HL-60 (cell line): ENCODE data around the gene KIAA1217.

Experiments
- DNase-seq, 2 experiments: peaks; one replicate each; pipeline ENCODE4 v3.0.0-alpha.2; 2010 to 2020; ENCODE audit warnings: low read depth in 1 of 2, low spot score in 1 of 2
- H3K27ac ChIP-seq: fragments of 250-450 bp; sonication (Bioruptor Pico); replicated peaks from 2 replicates; pipeline ENCODE4 v1.5.1; 2020; ENCODE audit warnings: mild to moderate bottlenecking, moderate library complexity
- H3K27me3 ChIP-seq: fragments of 250-450 bp; sonication (Bioruptor Pico); 2 replicates; pipeline ENCODE4 v1.5.1; 2021; ENCODE audit warnings: mild to moderate bottlenecking, moderate library complexity; ENCODE audit not compliant: insufficient read depth, poor library complexity, severe bottlenecking
- H3K4me3 ChIP-seq: replicated peaks from 2 replicates; pipeline ENCODE4 v1.5.1; 2011; ENCODE audit warnings: mild to moderate bottlenecking, control low read depth, low read length; ENCODE audit not compliant: insufficient read depth
- GABPA ChIP-seq: IDR thresholded peaks from 2 replicates; pipeline ENCODE4 v1.6.1; 2012; ENCODE audit warnings: low read depth
- POLR2AphosphoS5 ChIP-seq: IDR thresholded peaks from 2 replicates; pipeline ENCODE4 v1.6.1; 2012; ENCODE audit warnings: low read depth
- SPI1 ChIP-seq: IDR thresholded peaks from 2 replicates; pipeline ENCODE4 v1.6.1; 2012; ENCODE audit warnings: low read depth, mild to moderate bottlenecking, borderline replicate concordance
- TF ChIP-seq, protein P1 (sequence below): IDR thresholded peaks from 2 replicates; pipeline ENCODE4 v1.6.1; 2012; ENCODE audit warnings: low read depth; ENCODE audit not compliant: insufficient replicate concordance
- TF ChIP-seq, protein P2 (sequence below): IDR thresholded peaks from one replicate; pipeline ENCODE4 v1.5.1; 2011; ENCODE audit warnings: low read length, control low read depth, inconsistent platforms; ENCODE audit not compliant: insufficient read depth

The KIAA1217 gene

GRCh38 chr10:24467605-24468004 is 258.7 kb downstream of the KIAA1217 start:
- H3K27ac ChIP-seq, result no peak overlapping the region
- H3K27me3 ChIP-seq, result no peaks in the 10 kb centered on the region
- DNase-seq, result no peak
- H3K4me3 ChIP-seq, result no peak overlapping the region
- TF ChIP-seq, protein P1, sequence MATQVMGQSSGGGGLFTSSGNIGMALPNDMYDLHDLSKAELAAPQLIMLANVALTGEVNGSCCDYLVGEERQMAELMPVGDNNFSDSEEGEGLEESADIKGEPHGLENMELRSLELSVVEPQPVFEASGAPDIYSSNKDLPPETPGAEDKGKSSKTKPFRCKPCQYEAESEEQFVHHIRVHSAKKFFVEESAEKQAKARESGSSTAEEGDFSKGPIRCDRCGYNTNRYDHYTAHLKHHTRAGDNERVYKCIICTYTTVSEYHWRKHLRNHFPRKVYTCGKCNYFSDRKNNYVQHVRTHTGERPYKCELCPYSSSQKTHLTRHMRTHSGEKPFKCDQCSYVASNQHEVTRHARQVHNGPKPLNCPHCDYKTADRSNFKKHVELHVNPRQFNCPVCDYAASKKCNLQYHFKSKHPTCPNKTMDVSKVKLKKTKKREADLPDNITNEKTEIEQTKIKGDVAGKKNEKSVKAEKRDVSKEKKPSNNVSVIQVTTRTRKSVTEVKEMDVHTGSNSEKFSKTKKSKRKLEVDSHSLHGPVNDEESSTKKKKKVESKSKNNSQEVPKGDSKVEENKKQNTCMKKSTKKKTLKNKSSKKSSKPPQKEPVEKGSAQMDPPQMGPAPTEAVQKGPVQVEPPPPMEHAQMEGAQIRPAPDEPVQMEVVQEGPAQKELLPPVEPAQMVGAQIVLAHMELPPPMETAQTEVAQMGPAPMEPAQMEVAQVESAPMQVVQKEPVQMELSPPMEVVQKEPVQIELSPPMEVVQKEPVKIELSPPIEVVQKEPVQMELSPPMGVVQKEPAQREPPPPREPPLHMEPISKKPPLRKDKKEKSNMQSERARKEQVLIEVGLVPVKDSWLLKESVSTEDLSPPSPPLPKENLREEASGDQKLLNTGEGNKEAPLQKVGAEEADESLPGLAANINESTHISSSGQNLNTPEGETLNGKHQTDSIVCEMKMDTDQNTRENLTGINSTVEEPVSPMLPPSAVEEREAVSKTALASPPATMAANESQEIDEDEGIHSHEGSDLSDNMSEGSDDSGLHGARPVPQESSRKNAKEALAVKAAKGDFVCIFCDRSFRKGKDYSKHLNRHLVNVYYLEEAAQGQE, result no peak
- TF ChIP-seq POLR2AphosphoS5 (no peak), SPI1 (no peak), GABPA (no peak)

DNA sequence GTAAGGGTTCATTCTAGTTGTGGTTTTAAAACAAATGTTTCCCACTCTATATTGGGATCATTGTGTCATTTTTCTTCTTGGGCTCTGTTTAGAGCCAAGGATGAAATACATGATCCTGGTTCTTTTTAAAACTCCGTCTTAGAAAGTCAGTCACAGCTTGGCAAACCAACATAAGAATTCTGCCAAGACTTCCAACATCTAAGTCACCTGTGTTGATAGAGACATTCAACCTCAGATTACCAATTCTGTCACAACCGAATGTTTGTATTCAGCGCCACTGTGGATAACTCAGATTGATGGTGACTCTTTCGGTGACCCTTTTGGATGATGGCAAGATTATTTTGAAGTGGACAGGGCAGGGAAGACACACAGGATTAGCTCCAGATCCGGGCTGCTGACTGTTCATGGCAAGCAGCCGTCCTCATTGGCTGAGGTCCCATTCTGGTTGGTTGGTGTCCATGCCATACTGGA is 259.4 kb downstream of the KIAA1217 start:
- no peaks in the 10 kb centered on the region for H3K27me3 ChIP-seq
- no peak for DNase-seq
- H3K4me3 ChIP-seq, result no peak overlapping the region
- TF ChIP-seq POLR2AphosphoS5 (no peak), SPI1 (no peak), GABPA (no peak)
- TF ChIP-seq, protein P2, sequence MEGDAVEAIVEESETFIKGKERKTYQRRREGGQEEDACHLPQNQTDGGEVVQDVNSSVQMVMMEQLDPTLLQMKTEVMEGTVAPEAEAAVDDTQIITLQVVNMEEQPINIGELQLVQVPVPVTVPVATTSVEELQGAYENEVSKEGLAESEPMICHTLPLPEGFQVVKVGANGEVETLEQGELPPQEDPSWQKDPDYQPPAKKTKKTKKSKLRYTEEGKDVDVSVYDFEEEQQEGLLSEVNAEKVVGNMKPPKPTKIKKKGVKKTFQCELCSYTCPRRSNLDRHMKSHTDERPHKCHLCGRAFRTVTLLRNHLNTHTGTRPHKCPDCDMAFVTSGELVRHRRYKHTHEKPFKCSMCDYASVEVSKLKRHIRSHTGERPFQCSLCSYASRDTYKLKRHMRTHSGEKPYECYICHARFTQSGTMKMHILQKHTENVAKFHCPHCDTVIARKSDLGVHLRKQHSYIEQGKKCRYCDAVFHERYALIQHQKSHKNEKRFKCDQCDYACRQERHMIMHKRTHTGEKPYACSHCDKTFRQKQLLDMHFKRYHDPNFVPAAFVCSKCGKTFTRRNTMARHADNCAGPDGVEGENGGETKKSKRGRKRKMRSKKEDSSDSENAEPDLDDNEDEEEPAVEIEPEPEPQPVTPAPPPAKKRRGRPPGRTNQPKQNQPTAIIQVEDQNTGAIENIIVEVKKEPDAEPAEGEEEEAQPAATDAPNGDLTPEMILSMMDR, result no peak
- TF ChIP-seq, protein P1, result no peak
- H3K27ac ChIP-seq, result no peak overlapping the region

DNA sequence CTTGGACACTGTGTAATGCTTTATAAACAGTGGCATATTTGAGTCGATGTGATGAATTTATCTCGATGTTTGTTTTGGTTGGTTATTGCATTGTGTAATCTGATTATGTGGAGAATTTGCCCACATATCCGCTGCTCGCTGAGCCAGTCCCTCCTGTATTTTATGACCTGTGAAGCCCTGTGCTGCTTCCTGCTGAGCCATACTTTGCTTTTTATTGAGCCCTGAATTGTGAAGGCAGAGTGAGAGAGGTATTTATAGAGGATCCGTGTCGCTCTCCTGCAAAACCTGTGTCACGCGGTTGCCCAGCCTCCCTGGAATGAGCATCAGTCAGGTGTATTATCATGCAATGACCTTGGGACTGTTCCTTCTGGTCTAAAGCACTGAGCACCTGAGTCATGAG is 261.1 kb downstream of the KIAA1217 start:
- Histone ChIP-seq H3K27ac (no peak overlapping the region), H3K4me3 (no peak overlapping the region), H3K27me3 (no peaks in the 10 kb centered on the region)
- no peak for TF ChIP-seq GABPA
- TF ChIP-seq, protein P2, result no peak
- no peak for TF ChIP-seq POLR2AphosphoS5
- TF ChIP-seq, protein P1, result no peak
- no peak for TF ChIP-seq SPI1
- no peak for DNase-seq

DNA sequence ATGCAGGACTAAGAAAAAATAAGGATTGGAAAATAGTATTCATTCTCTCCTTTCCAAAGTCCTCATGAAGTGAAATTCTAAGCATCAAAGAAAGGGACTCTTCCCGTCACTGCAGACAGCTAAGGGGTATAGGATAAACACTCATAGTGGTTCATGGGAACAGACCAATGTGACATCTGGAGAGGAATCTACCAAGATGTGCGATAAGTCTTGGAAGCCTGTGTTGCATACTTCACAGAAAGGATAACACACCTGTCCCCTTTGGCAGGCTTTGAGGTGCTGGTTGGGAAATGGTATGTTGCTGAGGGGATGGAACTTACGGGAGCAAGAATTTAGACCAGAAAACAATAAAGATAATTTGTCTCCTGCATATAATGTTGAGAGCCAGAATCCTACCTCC is 266.7 kb downstream of the KIAA1217 start:
- DNase-seq, result no peak
- no peak overlapping the region for H3K4me3 ChIP-seq
- no peaks in the 10 kb centered on the region for H3K27me3 ChIP-seq
- no peak for TF ChIP-seq SPI1
- TF ChIP-seq, protein P1, result no peak
- no peak for TF ChIP-seq GABPA
- TF ChIP-seq, protein P2, result no peak
- no peak for TF ChIP-seq POLR2AphosphoS5
- H3K27ac ChIP-seq, result no peak overlapping the region
